ENCODE measurements around the gene PSMD5.

The PSMD5 gene

GRCh38 chr9:120775859-120776258 lies 66.9 kb downstream of the PSMD5 start:
- TF ChIP-seq CREB5 (CRISPR knock-in tag; IDR thresholded peaks at IDR 0.05; ENCODE audit: low read depth) (no peak), CSRNP3 (CRISPR knock-in tag; IDR thresholded peaks at IDR 0.05) (no peak), ZNF70 (CRISPR knock-in tag; IDR thresholded peaks at IDR 0.05) (no peak), PATZ1 (CRISPR knock-in tag; IDR thresholded peaks at IDR 0.05; ENCODE audit: borderline replicate concordance) (no peak), PPARA (CRISPR knock-in tag; IDR thresholded peaks at IDR 0.05; ENCODE audit: borderline replicate concordance) (no peak), SNAI2 (CRISPR knock-in tag; IDR thresholded peaks at IDR 0.05) (no peak), RARB (CRISPR knock-in tag; IDR thresholded peaks at IDR 0.05) (no peak), ISL1 (CRISPR knock-in tag; IDR thresholded peaks at IDR 0.05) (no peak), ZNF8 (CRISPR knock-in tag; IDR thresholded peaks at IDR 0.05) (no peak), ZC3H10 (CRISPR knock-in tag; IDR thresholded peaks at IDR 0.05) (no peak), ZNF565 (CRISPR knock-in tag; conservative IDR thresholded peaks at IDR 0.05; ENCODE audit: low read depth) (no peak), TOX (CRISPR knock-in tag; IDR thresholded peaks at IDR 0.05; ENCODE audit: borderline replicate concordance) (no peak), ZFP30 (CRISPR knock-in tag; IDR thresholded peaks at IDR 0.05) (no peak), TSHZ2 (CRISPR knock-in tag; IDR thresholded peaks at IDR 0.05) (no peak), ESRRG (CRISPR knock-in tag; IDR thresholded peaks at IDR 0.05) (no peak), TCF4 (CRISPR knock-in tag; IDR thresholded peaks at IDR 0.05; ENCODE audit: borderline replicate concordance) (no peak)
- ATAC-seq = no peak

GRCh38 chr9:120774719-120775118 lies 68.0 kb downstream of the PSMD5 start:
- ATAC-seq = no peak
- TF ChIP-seq ISL1 (CRISPR knock-in tag; IDR thresholded peaks at IDR 0.05) (no peak), TOX (CRISPR knock-in tag; IDR thresholded peaks at IDR 0.05; ENCODE audit: borderline replicate concordance) (no peak), TCF4 (CRISPR knock-in tag; IDR thresholded peaks at IDR 0.05; ENCODE audit: borderline replicate concordance) (no peak), POU6F1 (CRISPR knock-in tag; IDR thresholded peaks at IDR 0.05; ENCODE audit: borderline replicate concordance, low read depth) (no peak), ESRRG (CRISPR knock-in tag; IDR thresholded peaks at IDR 0.05) (no peak), ZFP3 (CRISPR knock-in tag; IDR thresholded peaks at IDR 0.05) (no peak), ARNTL (CRISPR knock-in tag; IDR thresholded peaks at IDR 0.05; ENCODE audit: borderline replicate concordance, low read depth) (no peak), PPARA (CRISPR knock-in tag; IDR thresholded peaks at IDR 0.05; ENCODE audit: borderline replicate concordance) (no peak), CREB5 (CRISPR knock-in tag; IDR thresholded peaks at IDR 0.05; ENCODE audit: low read depth) (no peak), SNAI2 (CRISPR knock-in tag; IDR thresholded peaks at IDR 0.05) (no peak), GLIS3 (CRISPR knock-in tag; IDR thresholded peaks at IDR 0.05) (no peak), ZC3H10 (CRISPR knock-in tag; IDR thresholded peaks at IDR 0.05) (no peak), ZNF565 (CRISPR knock-in tag; conservative IDR thresholded peaks at IDR 0.05; ENCODE audit: low read depth) (no peak), ZNF8 (CRISPR knock-in tag; IDR thresholded peaks at IDR 0.05) (no peak), OSR1 (CRISPR knock-in tag; IDR thresholded peaks at IDR 0.05) (no peak), RARB (CRISPR knock-in tag; IDR thresholded peaks at IDR 0.05) (no peak), CSRNP3 (CRISPR knock-in tag; IDR thresholded peaks at IDR 0.05) (no peak), ZFP30 (CRISPR knock-in tag; IDR thresholded peaks at IDR 0.05) (no peak), BACH2 (CRISPR knock-in tag; IDR thresholded peaks at IDR 0.05; ENCODE audit: borderline replicate concordance) (no peak), ZNF70 (CRISPR knock-in tag; IDR thresholded peaks at IDR 0.05) (no peak)

Data from SK-N-SH treated with all-trans-retinoic acid at 6 μM for 48 hours (cell line).